HG03558 (cell line): Measurements from ENCODE around the gene XRRA1.
"Not testable (repeated sequence)": the region's sequence is repeated elsewhere in the genome, so short reads cannot be mapped to it uniquely, and the experiment has no call there.

Experiments
- ATAC-seq: cut with Tn5 transposase; IDR thresholded peaks from one replicate; pipeline ENCODE4 v1.9.1; 2021; ENCODE audit warnings: moderate number of reproducible peaks; ENCODE audit not compliant: unreplicated experiment; ENCODE audit errors: extremely low read depth

The XRRA1 gene

DNA sequence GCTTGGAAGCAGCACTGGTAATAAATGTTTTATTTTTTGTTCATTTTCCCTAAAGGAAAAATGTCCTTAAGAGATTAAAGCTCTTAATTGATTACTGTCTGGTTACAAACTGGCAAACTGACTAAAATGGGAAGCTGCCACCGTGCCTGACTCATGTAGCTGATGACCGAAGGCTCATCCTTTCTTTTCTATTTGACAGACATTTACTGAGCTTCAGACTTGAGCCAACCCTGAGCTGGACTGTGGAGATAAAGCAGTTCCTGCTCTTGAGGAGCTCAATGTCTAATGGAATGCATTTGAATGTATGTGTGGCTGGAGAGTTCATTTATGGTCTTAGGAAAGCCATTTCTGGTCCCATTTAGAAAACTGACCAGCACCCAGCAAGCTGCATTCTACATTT lies 108.9 kb downstream of the XRRA1 start:
- no peak for ATAC-seq

- ATAC-seq: no peak
Observed at GRCh38 chr11:74839446-74839845, 109.4 kb downstream of the XRRA1 start.

DNA sequence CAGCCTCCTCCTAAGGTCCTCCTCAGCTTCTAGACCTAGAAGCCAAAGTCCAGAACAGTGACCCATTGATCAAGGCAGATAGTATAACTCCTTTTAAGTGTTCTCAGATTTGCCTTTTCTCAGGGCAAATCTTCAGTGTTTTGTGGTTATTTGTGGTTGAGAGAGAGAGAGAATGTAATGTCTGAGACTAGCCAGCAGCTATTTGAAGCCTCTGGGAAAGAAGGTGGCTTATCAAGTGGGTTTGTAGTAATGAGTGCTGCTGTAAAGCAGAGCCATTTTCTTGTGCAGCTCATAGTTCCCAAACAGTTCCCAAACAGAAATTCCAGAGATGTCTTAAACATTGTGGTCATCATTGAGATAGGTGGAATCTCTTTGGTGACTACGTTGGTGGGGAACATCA lies 110.7 kb downstream of the XRRA1 start:
- no peak for ATAC-seq

- no peak for ATAC-seq
Observed at GRCh38 chr11:74837191-74837590, 111.7 kb downstream of the XRRA1 start.

DNA sequence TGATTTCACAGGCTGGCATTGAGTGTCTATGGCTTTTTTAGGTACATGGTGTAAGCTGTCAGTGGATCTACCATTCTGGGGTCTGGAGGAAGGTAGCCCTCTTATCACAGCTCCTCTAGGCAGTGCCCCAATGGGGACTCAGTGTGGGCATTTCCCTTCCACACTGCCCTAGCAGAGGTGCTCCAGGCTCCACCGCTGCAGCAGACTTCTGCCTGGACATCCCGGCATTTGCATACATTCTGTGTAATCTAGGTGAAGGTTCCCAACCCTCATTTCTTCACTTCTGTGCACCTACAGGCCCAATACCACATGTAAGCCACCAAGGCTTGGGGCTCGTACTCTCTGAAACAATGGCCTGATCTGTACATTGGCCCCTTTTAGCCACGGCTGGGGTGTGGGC lies 122.0 kb downstream of the XRRA1 start:
- no peak for ATAC-seq

- not testable (repeated sequence) for ATAC-seq
Observed at GRCh38 chr11:74825596-74825995, 123.3 kb downstream of the XRRA1 start.

DNA sequence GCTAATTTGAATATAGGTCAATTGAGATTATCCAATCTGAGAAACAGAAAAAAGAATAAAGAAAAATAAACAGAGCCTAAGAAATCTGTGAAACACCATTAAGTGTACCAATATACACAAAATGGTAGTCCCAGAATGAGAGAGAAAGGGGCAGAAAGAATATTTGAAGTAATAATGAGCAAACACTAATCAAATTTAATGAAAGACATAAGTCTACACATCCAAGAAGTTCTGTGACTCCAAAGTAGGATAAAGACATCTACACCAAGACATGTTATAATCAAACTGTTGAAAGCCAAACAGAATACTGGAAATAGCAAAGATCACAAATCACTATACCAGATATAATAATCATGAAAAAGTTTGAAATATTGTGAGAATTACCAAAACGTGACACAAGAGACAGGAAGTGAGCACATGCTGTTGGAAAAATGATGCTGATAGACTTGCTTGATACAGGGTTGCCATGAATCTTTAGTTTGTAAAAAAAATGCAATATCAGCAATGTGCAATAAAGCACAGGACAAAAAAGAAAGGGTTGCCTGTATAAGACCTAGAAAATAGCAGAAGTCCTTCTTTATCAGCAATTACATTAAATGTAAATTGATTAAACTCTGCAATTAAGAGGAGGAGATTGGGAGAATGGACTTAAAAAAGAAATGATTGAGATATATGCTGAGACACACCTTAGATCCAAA lies 124.5 kb downstream of the XRRA1 start:
- no peak for ATAC-seq

DNA sequence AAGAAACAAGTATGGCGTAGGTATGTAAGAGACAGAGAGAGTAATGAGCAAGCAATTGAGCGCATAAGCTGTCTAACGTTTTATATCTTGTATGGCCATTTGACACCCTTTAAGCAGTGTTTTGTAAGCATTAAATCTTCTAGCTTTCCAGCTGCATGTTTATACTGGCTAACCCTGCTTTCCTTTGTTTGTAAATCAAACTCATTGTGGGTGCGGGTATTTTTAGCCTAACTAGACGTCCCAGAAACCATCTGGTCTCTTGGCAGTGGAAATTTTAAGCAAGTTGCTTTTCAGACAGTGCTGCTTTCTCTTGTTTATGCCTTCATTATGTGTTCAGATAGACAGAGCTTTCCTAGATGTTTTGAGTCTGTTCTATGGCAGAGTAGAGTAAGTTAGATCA lies 126.7 kb downstream of the XRRA1 start:
- ATAC-seq: no peak

GRCh38 chr11:74820763-74821162 lies 128.1 kb downstream of the XRRA1 start:
- ATAC-seq: no peak

DNA sequence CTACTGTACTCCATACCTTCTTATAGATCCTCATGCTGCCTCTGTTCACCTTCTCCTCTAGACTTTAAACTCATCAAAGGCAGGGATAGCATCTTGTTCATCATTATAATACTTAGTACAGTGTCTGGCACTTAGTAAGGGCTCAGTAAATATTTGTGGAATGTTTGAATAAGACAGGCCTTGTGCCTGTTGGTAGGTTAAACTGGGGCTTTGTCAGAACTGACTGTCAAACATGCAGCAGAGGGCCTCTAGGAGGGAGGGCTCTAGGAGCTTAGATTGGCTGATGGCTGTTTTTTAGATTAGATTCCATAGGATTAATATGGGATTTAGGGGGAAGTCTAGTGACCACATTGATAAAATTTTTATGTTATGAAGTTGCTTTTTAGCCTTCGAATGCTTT lies 129.5 kb downstream of the XRRA1 start:
- ATAC-seq: no peak

DNA sequence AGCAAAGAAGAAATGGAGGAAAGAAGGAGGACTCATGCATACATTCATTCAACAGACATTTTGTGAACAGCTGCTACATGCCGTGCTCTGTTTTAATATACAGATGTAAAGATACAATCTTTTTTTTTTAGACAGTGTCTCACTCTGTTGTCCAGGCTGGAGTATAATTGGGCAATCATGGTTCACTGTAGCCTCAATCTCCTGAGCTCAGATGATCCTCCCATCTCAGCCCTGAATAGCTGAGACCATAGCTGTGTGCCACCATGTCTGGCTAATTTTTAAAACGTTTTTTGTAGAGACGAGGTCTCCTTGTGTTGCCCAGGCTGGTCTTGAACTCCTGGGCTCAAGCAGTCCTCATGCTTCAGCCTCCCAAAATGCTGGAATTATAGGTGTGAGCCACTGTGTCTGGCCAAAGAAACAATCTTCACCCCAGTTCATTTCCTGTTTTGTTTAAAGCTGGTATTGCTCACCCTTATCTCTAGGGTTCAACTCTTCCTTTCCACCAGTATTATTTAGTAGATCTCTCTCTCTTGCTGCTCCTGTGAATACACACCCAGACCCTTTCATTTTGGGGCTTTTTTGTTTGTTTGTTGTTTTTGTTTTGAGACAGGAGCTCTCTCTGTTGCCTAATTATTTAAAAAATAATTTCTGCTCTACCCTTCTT lies 130.5 kb downstream of the XRRA1 start:
- ATAC-seq: no peak

DNA sequence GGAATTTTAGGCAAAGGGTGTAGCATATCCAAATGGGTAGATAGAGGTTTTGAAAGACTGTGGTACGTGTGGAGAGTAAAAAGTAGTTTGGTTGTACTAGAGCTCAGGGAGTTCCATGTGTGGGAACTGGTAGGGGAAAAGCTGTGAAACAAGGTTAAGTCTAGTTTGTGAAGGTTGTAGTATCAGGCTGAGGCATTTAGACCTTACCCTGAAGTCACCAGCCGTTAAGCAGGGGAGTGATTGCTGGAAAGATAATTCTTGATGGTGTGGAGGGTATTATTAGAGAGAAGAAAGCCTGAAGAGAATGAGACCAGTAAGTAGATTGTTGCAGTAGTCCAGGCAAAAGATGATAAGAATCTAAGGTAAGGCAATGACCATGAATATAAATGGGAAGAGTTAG lies 132.2 kb downstream of the XRRA1 start:
- ATAC-seq: no peak

GRCh38 chr11:74815966-74816365 lies 132.9 kb downstream of the XRRA1 start:
- no peak for ATAC-seq

- ATAC-seq: no peak
Observed at GRCh38 chr11:74809801-74810200, 139.1 kb downstream of the XRRA1 start.

DNA sequence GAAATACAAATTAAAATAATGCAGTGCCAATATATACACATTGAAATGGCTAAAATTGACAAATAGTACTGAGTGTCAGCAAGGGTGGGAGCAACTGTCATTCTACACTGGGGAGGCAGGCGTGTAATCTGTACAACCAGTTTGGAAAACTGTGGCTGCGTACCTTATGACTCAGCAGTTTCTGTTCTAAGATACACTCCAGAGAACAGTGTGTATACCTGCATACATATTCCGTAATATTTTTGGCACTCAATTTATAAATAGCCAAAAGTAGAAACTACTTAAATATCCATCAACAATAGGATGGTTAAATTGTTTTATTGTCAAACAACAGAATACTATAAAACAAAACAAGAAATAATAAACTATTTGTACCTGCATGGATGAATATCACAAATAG lies 142.6 kb downstream of the XRRA1 start:
- no peak for ATAC-seq

- no peak for ATAC-seq
Observed at GRCh38 chr11:74791333-74792100, 157.4 kb downstream of the XRRA1 start.
